Panc1 (cell line): ENCODE measurements around the gene CYP3A4. TPM values are rescaled to one million over a fixed set of nuclear protein-coding genes. Genes with fewer than 3 reads are reported as not detected.

Experiments
- ATAC-seq: fragments of 200-7000 bp; cut with Tn5 transposase; 2 replicates; pipeline ENCODE4 v1.9.1; 2020; ENCODE audit warnings: mild to moderate bottlenecking, moderate library complexity
- BruUV-seq: library from RNA; stranded (reverse); fragments of 400-500 nt; replicated peaks from 2 replicates; lab custom pipeline; 2021; lab: Mats Ljungman, UMichigan
- CTCF ChIA-PET: fragments of 300-600 bp; sonication (Branson Sonifier 250); formaldehyde crosslinking; loops from one replicate; lab custom pipeline; 2022; ENCODE audit warnings: antibody characterized with exemption; lab: Charles Lee
- POLR2A ChIA-PET: fragments of 300-600 bp; sonication (Branson Sonifier 250); formaldehyde crosslinking; loops from one replicate; lab custom pipeline; 2022; ENCODE audit warnings: antibody characterized with exemption; lab: Charles Lee
- DNase-seq: peaks from one replicate; pipeline ENCODE4 v3.0.0-alpha.2; 2010; ENCODE audit warnings: low read depth, low spot score
- H3K27ac ChIP-seq: 2 replicates; pipeline ENCODE4 v1.5.1; 2011; ENCODE audit warnings: mild to moderate bottlenecking, low read length, inconsistent platforms
- H3K27me3 ChIP-seq: fragments of 200-500 bp; sonication (Bioruptor generic); 2 replicates; pipeline ENCODE4 v1.6.0; 2014; ENCODE audit warnings: low read length, inconsistent platforms; ENCODE audit not compliant: control insufficient read depth, insufficient read depth
- H3K36me3 ChIP-seq: fragments of 200-500 bp; sonication (Bioruptor generic); 2 replicates; pipeline ENCODE4 v1.5.1; 2014; ENCODE audit warnings: inconsistent platforms, mild to moderate bottlenecking, low read length, moderate library complexity; ENCODE audit not compliant: control insufficient read depth, insufficient read depth
- H3K4me1 ChIP-seq: 2 replicates; pipeline ENCODE4 v1.5.1; 2011; ENCODE audit warnings: inconsistent platforms, mild to moderate bottlenecking, low read length, moderate library complexity; ENCODE audit not compliant: control insufficient read depth, insufficient read depth
- H3K4me3 ChIP-seq, 2 experiments: 2 replicates each; pipeline ENCODE4 v1.5.1; 2011 to 2012; ENCODE audit warnings: low read depth in 2 of 2, low read length in 2 of 2, mild to moderate bottlenecking in 2 of 2, inconsistent platforms in 1 of 2, moderate library complexity in 1 of 2
- H3K9me3 ChIP-seq: fragments of 200-500 bp; sonication (Bioruptor generic); 2 replicates; pipeline ENCODE4 v1.5.1; 2014; ENCODE audit warnings: low read depth, mild to moderate bottlenecking, inconsistent platforms, low read length, moderate library complexity; ENCODE audit not compliant: control insufficient read depth, insufficient read depth
- CTCF ChIP-seq: fragments of 450-650 bp; IDR thresholded peaks from 2 replicates; pipeline ENCODE4 v1.5.1; 2017; ENCODE audit warnings: mild to moderate bottlenecking
- POLR2AphosphoS5 ChIP-seq: IDR thresholded peaks from 2 replicates; pipeline ENCODE4 v1.6.1; 2012; ENCODE audit warnings: mild to moderate bottlenecking, low read depth, low read length, moderate library complexity
- REST ChIP-seq, 2 experiments: IDR thresholded peaks; 2 replicates each; pipeline ENCODE4 v1.6.1; 2011 to 2012; ENCODE audit warnings: low read depth in 2 of 2, control low read depth in 1 of 2, low read length in 1 of 2, mild to moderate bottlenecking in 1 of 2, moderate library complexity in 1 of 2; ENCODE audit not compliant: insufficient read depth in 1 of 2
- SIN3A ChIP-seq: IDR thresholded peaks from 2 replicates; pipeline ENCODE4 v1.6.1; 2012; ENCODE audit warnings: low read depth, mild to moderate bottlenecking, low read length, moderate library complexity, borderline replicate concordance; ENCODE audit not compliant: insufficient read depth
- TCF7L2 ChIP-seq: IDR thresholded peaks from 2 replicates; pipeline ENCODE4 v1.6.1; 2011; ENCODE audit warnings: mild to moderate bottlenecking, low read depth, low read length, inconsistent platforms
- in situ Hi-C: cut with HindIII; loops from 2 replicates; pipeline ENCODE4 v1.10.0; 2016; ENCODE audit warnings: low sequenced_read_pairs, low pct_unique_long_range_greater_than_20kb
- intact Hi-C: fragments of 100-400 bp; cut with micrococcal nuclease; formaldehyde crosslinking; loops from one replicate; pipeline ENCODE4 v1.10.0; 2022; ENCODE audit not compliant: unreplicated experiment
- total RNA-seq: library from RNA; stranded (reverse); gene quantifications from one replicate; pipeline ENCODE4 v1.2.1, GENCODE V29; 2021; ENCODE audit not compliant: unreplicated experiment

Gene CYP3A4
- total RNA-seq, 1 experiment from 2014 or later = 0.15 TPM

GRCh38 chr7:99707096-99707495 is 76.9 kb downstream of the CYP3A4 start:
- Histone ChIP-seq H3K27ac (no peak overlapping the region), H3K9me3 (no peaks in the 10 kb centered on the region), H3K4me1 (no peaks in the 10 kb centered on the region), H3K36me3 (no peaks in the 10 kb centered on the region), H3K27me3 (peaks cover 9% of the 10 kb centered on the region), H3K4me3 (no peak overlapping the region)
- intact Hi-C loops = no loop called here
- DNase-seq (no peak), ATAC-seq (no peak)
- CTCF ChIA-PET = no interaction called here
- TF ChIP-seq TCF7L2 = no peak
- TF ChIP-seq REST (IDR thresholded peaks at IDR 0.05; ENCODE audit: insufficient read depth in 1 of 2, low read depth in 2 of 2, low read length in 1 of 2) = no peak
- TF ChIP-seq POLR2AphosphoS5 = no peak
- TF ChIP-seq CTCF = no peak
- TF ChIP-seq SIN3A = no peak
- in situ Hi-C loops = no loop called here
- POLR2A ChIA-PET = no interaction called here
- BruUV-seq = no TSS peak

Other genes starting within 250 kb of the CYP3A4 start
- 4.6 TPM for gene FAM200A, start 232.1 kb downstream of the CYP3A4 start, total RNA-seq
- 54.9 TPM for gene ZNF655, start 225.5 kb downstream of the CYP3A4 start, total RNA-seq
- 0.31 TPM for gene TMEM225B, start 185.9 kb downstream of the CYP3A4 start, total RNA-seq
- 14.8 TPM for gene ZSCAN25, start 167.2 kb downstream of the CYP3A4 start, total RNA-seq
- gene CYP3A5, start 104.2 kb downstream of the CYP3A4 start, total RNA-seq = 0.31 TPM
- gene CYP3A7, start 49.0 kb downstream of the CYP3A4 start, total RNA-seq = not detected
- gene CYP3A43, start 43.8 kb upstream of the CYP3A4 start, total RNA-seq = not detected
- gene OR2AE1, start 92.8 kb upstream of the CYP3A4 start, total RNA-seq = not detected
- gene TRIM4, start 135.3 kb upstream of the CYP3A4 start, total RNA-seq = 28.1 TPM
- gene GJC3, start 145.4 kb upstream of the CYP3A4 start, total RNA-seq = not detected
- gene AZGP1, start 191.8 kb upstream of the CYP3A4 start, total RNA-seq = 0.49 TPM
- 55.5 TPM for gene ZKSCAN1, start 231.4 kb upstream of the CYP3A4 start, total RNA-seq